GM19468 (cell line): ENCODE measurements around the gene OSM.

Experiments used
- ATAC-seq: cut with Tn5 transposase; IDR thresholded peaks from one replicate; pipeline ENCODE4 v1.9.1; 2021; ENCODE audit warnings: mild to moderate bottlenecking, moderate library complexity, moderate number of reproducible peaks; ENCODE audit not compliant: unreplicated experiment; ENCODE audit errors: extremely low read depth

OSM gene

DNA sequence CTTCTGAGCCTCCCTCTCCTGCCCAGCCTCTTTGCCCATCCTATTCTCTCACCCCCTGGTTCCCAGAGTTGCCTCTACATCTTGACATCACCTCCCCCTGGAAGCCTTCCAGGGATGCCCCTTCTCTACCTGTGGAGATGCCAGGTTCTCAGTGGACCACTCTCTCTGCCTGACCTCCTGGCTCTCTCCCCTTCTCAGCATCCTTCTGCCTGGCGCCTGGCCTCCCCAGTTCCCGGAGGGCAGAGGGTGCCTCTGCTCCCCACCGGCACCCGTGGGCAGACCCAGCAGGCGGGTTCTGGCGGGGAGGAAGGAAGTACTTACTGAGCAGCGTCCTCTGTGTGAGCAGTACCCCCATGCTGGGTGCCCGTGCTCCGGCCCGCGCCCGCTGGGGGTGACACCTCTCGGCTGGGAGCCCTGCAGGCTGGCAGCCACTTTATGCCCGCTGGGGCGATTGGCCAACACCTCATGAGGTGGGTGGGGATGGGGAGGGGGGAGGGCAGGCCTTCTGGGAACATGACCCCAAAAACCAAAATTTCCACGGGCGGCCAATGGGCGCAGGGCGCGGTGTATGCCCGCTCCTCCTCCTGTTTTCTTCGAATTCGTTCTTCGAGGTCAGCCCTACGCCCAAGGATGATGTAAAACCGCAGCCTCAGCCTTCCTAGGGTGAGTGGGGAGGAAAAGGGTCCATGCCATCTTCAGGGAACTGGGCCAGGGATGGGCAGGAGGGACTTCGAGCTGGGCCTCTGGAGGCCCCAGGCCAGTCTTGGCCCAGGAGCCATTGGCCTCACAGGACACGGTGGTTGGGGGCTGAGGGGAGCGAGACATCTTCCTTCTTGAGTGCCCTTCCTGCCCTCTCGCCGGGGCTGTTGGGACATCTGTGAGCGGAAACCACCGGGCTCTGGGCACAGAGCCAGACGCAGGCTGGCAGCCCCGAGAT lies at the start of gene OSM:
OSM (minus strand) TSS at position 407 of the 937 bp plus-strand sequence; CDS start at position 355, 52 bp downstream.
- ATAC-seq, result no peak

DNA sequence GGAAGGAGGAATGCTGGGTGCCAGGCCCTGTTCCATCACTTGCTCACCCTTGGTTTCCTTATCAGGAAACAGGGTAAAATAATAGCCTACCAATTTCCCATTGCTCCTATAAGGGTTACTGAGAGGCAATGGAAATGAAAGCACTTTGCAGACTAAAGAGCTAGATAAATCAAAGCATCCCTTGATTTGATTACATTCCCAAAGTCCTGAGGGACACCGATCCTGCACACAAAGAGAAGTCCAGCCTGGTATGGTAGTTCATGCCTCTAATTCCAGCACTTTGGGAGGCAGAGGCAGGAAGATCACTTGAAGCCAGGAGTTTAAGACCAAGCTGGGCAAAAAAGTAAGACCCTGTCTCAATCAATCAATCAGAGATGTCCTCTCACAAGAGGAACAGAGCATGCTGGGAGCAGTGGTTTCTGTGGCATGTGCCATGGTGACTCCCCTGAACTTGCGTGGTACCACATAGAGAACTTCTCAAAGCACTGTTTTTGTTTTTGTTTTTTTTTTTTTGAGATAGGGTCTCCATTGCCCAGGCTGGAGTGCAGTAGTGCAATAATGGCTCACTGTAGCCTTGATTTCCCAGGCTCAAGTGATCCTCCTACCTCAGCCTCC lies 49.4 kb upstream of the OSM start:
- no peak for ATAC-seq

DNA sequence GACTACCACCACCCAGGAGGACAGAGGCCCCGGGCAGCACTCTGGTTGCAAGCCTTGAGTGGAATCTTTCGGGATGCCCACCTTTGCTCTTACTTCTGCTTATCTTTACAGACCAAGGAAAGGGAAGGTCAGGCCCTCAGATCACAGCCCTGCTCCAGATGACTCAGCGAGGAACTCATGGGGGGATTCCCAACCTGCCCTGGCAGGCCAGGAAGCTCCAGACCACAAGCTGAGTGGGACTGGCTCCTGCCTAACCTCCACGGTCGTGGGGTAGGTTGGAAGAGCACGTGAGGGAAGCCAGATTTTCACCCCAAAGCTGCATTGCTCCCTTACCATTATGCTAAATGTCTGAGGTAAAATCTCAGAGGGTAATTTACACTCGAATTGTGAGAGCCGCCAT lies 48.3 kb upstream of the OSM start:
- ATAC-seq, result no peak

- ATAC-seq, result no peak
Observed at GRCh38 chr22:30313527-30314363, 47.1 kb upstream of the OSM start.

DNA sequence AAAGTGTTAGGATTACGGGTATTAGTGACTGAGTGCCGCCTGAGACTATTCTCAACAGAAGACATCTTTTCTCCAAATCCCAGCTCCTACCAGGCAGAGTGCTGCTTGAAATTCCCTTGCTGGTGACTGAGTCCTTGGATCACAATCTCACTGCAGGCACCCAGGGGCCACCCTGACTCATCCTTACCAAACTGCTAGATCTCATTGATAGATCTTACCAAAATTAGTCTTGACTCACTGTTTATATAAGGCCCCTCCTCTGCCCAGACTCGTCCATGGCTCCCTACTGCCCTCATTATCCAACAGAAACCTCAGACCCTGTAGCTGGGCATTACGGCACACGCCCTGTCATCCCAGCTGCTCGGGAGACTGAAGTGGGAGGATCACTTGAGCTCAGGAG lies 45.4 kb upstream of the OSM start:
- no peak for ATAC-seq

GRCh38 chr22:30310881-30311771 lies 44.5 kb upstream of the OSM start:
- no peak for ATAC-seq

DNA sequence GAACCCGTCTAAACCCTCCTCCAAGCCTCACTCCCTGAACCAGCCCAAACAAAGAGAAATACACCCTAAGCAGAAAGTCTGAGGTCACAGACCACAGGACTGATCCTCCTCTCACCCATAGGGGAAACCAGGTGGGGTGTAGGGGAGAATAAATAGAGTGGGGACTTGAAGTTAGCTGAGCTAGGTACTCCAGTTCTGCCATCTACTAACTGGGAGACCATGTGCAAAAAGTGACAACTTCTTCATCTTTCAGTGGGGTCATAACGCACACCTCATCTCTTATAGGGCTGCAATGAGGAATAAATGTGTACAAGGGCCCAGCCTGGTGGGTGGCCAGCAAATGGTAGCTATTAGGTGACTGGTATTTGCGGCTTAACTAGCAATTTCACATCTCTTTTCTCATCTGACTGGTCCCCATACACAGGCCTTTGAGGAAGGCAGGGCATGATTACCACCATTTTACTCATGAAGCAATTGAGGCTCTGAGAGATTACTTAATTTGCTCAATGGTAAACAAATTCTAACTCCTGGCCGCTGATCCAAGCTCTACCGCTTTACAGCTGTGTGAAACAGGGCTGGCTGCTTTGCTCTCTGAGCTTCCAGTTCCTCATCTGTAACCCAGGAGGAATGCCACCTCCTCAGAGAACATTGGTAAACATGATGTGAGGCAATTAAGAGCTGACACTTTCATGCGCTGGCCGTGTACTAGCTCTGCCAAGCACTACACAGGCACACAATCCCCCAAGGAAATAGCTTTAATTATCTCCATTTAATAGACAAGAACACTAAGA lies 43.5 kb upstream of the OSM start:
- ATAC-seq, result no peak

GRCh38 chr22:30308518-30309230 lies 42.0 kb upstream of the OSM start:
- no peak for ATAC-seq

GRCh38 chr22:30308093-30308492 lies 41.4 kb upstream of the OSM start:
- ATAC-seq, result no peak

DNA sequence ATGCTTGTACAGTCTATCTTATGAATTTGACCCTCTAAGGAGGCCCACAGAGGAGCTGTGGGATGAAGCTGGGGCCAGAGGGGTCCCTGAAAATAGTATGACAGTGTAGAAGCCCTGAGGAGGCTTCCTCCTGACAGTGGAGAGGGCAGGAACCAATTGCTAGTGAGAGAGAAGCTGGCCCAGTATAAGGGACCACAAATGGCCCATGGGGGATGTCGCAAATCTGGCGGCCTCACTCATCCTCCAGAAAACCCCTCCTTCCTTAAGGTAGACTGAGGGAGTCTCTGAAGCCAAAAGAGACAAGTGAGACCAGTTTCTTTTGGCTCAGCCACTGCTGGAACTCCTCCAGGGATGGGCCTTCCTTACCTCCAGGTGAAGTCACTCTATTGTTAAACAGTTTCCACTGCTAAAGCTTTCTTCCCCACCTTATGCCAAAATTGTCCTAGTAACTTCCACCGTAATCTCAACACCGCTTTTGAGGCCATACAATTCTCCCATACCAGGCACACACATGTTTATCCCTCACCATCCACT lies 40.5 kb upstream of the OSM start:
- no peak for ATAC-seq

GRCh38 chr22:30306627-30307011 lies 40.0 kb upstream of the OSM start:
- no peak for ATAC-seq

GRCh38 chr22:30305906-30306626 lies 39.4 kb upstream of the OSM start:
- no peak for ATAC-seq

DNA sequence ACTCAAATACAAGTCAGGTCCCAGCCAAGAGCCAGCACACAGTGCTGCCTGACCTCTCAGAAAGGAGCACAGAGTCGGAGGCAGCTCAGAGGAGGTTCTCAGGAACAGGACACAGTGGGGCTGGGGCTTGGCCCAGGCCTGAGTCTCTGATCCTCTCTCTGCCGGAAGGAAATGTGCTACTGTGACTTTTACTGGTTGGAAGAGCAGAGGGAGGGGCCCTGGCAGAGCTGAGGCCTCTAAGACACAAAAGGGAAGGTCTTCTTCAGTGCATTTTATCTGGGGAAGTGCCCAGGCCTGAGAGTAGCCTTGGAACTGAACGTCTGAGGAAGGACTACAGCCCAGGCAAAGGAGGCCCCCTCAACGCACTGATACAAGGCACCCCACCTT lies 38.9 kb upstream of the OSM start:
- no peak for ATAC-seq

DNA sequence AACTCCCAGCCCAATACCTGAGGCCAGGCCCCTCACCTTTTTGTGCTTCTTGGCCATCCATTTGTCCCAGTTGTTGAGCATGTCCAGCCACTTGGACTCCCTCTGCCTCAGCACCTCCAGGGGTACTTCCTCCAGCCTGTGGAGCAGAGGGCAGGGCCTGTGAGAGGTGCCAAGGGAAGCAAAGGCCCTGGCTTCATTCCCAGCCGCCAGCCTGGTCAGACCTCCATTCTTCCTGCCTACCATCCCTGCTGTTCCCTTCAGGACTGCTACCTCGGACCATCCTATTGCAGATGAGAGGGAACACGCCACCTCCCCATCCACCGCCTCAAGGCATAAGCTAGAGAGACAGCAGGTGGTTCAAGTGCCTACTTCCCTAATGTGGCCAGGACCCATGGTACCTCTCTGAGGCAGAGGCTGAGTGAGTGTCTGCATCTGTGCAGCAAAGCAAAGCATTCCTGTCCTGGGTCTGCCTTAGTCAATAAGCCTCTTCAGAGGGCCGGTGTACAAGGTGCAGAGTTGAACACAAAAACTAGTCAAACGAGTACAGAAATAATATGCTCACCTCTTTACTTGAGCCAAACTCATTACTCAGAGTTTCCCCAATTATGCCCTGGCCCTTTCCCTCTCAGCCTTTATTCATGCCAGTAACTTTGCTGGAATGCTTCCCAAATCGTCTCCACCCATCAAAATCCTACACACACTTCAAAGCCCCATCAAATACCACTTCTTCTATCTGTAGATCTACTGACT lies 38.0 kb upstream of the OSM start:
- ATAC-seq, result no peak

DNA sequence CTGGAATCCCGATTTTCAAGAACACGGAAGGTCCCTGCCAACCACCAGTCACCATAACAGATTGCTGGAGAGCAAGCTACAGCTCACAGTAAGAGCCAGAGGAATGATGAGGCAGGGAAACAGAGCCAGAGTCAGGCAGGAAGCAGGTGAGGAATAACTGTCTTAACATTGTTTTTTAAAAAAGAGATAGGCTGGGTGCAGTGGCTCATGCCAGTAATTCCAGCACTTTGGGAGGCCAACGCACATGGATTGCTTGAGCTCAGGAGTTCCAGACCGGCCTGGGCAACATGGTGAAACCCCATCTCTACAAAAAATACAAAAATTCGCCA lies 36.1 kb upstream of the OSM start:
- ATAC-seq, result no peak

DNA sequence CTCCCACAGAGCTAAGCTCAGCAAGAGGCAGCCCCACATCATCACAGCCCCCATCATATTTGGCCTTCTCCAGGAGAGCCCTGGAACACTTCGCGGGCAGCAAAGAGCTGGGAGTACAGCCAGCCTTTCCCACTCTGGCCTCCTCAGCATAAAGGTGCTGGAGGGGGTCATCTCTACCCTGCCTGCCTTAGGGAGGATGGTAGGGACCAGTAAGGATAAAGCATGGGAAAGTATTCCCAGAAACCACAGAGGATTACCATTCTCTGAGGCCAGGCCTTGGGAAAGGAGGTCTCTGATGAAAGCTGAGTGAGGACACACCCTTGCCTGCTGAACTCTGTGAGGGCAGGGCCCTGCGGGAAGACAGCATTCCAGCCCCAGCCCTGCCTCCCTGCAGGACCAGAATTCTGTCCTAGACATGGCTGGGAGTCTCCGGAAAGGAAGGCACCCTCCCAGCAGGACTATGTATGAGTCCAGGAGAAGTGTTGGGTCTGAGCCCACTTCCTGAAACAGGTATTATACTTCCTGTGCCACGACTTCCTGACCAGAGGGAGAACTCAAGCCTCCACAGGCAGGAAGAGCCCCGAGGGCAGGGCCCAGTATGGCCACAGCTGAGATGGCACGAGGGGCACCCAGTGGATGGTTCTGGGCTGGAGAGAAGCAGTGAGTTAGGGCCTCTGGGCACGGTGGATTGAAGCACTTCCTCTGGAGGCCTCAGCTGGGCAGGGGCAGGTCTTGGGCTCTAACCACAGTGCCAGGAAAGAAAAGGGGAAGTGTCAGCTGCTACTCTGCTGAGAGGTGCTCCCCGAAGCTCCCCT lies 35.6 kb upstream of the OSM start:
- ATAC-seq, result no peak
